Heart left ventricle (tissue), 13 donors: Measurements from ENCODE around the gene USP14.

Source experiments
- CTCF ChIP-seq, 12 donors: fragments of 200-600 bp; sonication (generic) in 4 of 12; IDR thresholded peaks; one replicate each; pipeline versions ENCODE4 v1.5.0 to v1.8.0; 2018 to 2022; ENCODE audit warnings: antibody characterized with exemption in 12 of 12, mild to moderate bottlenecking in 5 of 12
- POLR2A ChIP-seq, 2 donors: fragments of 450-650 bp; IDR thresholded peaks; one replicate each; pipeline ENCODE4 v1.6.1; 2017; ENCODE audit warnings: antibody characterized with exemption in 2 of 2, mild to moderate bottlenecking in 2 of 2, moderate library complexity in 2 of 2
- donor health status: ischemic (EF 13 %, LVEDD 7.1; RV severe dilation, severe dysfunction).
- donor health status: DM: no; HTN: yes; CAD: no.
- donor health status: DM: no; HTN: no; CAD: no.
- donor health status: ischemic (EF 25% LVEDD 6.9; RV normal size, moderate dysfunction).
- donor health status: ischemic (EF 25% LVEDD 5.7; RV mildly dilated, moderate dysfunction).
- donor health status: ischemic (EF 35%, LVEDD 5.7; RV mildly dilated, moderate dysfunction).
- donor health status: nonischemic (EF 11% LVEDD 7.7; RV severe dilation, severe dysfunction).
- donor health status: DM: yes; HTN: yes; CAD: no.
- donor health status: PGD.
- donor health status: ischemic (EF 29% LVEDD 5.4; RV normal size, mild dysfunction).
- donor health status: nonischemic (EF 23%, LVEDD 6.1; RV moderate dilation, normal function).

GRCh38 chr18:199768-200167, 41.4 kb downstream of the USP14 start:
- TF ChIP-seq CTCF (IDR thresholded peaks at IDR 0.05) (no peak), POLR2A (IDR thresholded peaks at IDR 0.05) (no peak)
